Colonic mucosa (tissue), 4 donors: ENCODE results near the gene MCC. TPM values are rescaled to one million over a fixed set of nuclear protein-coding genes. Genes with fewer than 3 reads are reported as not detected.

ENCODE experiments used
- DNase-seq: peaks from one replicate; pipeline ENCODE4 v3.0.0-alpha.2; 2020
- H3K27ac ChIP-seq: fragments of 200-600 bp; one replicate; pipeline ENCODE4 v1.8.0; 2021
- H3K27me3 ChIP-seq: fragments of 200-600 bp; one replicate; pipeline ENCODE4 v1.8.0; 2021
- H3K36me3 ChIP-seq: fragments of 200-600 bp; one replicate; pipeline ENCODE4 v1.8.0; 2021
- H3K4me1 ChIP-seq: fragments of 200-600 bp; one replicate; pipeline ENCODE4 v1.8.0; 2021; ENCODE audit warnings: mild to moderate bottlenecking
- H3K4me3 ChIP-seq: fragments of 200-600 bp; one replicate; pipeline ENCODE4 v1.8.0; 2021
- H3K9ac ChIP-seq, 2 donors: one replicate each; pipeline ENCODE4 v1.7.0; 2013; ENCODE audit warnings: control low read depth in 2 of 2, low read depth in 2 of 2, low read length in 2 of 2
- H3K9me3 ChIP-seq: fragments of 200-600 bp; one replicate; pipeline ENCODE4 v1.8.0; 2021
- intact Hi-C: fragments of 100-400 bp; cut with DNase I; formaldehyde crosslinking; loops from one replicate; pipeline ENCODE4 v1.14.1; 2022
- total RNA-seq, 2 donors: library from RNA; stranded (reverse); fragmentation: NEBNext Ultra II Directional in 1 of 2; extraction: Animal tissue kit (Norgen Biotek cat#: 25700) in 1 of 2; gene quantifications; one replicate each; pipeline ENCODE4 v1.2.1, GENCODE V29; 2021
- TF ChIP-seq, protein P1 (sequence below): fragments of 200-600 bp; IDR thresholded peaks from one replicate; pipeline ENCODE4 v1.8.0; 2022; ENCODE audit warnings: antibody characterized with exemption, mild to moderate bottlenecking
- donor health status: healthy.
- donor health status: DM: no; HTN: no; CAD: no.
- donor health status: DM: no; HTN: no; CAD: no.

MCC gene
- total RNA-seq, 2 donors from 2014 or later, result 1.9 to 3.1 TPM

DNA sequence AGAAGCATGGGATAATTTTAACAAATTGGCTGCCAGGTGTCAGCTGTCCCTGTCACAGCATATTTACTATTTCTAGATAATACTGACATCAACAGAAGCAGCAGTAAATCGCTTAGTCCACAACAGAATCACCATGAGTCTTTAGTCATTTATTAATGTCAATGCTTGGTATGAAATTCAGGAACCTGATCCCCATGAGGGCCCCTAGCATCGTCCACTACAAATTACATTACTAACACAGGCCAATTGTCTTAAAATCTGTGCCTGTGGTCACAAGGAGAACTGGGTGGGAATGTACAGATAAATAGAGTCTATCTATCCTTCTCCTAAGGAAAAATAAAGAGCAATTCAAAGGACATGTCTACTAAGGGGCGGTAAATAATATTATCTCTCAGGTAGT lies 129.6 kb downstream of the MCC start:
- no peaks in the 10 kb centered on the region for H3K27me3 ChIP-seq
- no peaks in the 10 kb centered on the region for H3K9me3 ChIP-seq
- DNase-seq, result no peak
- no peaks in the 10 kb centered on the region for H3K36me3 ChIP-seq
- no peaks in the 10 kb centered on the region for H3K4me1 ChIP-seq
- H3K27ac ChIP-seq, result no peak overlapping the region
- TF ChIP-seq, protein P1, sequence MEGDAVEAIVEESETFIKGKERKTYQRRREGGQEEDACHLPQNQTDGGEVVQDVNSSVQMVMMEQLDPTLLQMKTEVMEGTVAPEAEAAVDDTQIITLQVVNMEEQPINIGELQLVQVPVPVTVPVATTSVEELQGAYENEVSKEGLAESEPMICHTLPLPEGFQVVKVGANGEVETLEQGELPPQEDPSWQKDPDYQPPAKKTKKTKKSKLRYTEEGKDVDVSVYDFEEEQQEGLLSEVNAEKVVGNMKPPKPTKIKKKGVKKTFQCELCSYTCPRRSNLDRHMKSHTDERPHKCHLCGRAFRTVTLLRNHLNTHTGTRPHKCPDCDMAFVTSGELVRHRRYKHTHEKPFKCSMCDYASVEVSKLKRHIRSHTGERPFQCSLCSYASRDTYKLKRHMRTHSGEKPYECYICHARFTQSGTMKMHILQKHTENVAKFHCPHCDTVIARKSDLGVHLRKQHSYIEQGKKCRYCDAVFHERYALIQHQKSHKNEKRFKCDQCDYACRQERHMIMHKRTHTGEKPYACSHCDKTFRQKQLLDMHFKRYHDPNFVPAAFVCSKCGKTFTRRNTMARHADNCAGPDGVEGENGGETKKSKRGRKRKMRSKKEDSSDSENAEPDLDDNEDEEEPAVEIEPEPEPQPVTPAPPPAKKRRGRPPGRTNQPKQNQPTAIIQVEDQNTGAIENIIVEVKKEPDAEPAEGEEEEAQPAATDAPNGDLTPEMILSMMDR, result no peak
- intact Hi-C loops, result no loop called here
- no peak overlapping the region for H3K4me3 ChIP-seq
- H3K9ac ChIP-seq, result no peak overlapping the region

DNA sequence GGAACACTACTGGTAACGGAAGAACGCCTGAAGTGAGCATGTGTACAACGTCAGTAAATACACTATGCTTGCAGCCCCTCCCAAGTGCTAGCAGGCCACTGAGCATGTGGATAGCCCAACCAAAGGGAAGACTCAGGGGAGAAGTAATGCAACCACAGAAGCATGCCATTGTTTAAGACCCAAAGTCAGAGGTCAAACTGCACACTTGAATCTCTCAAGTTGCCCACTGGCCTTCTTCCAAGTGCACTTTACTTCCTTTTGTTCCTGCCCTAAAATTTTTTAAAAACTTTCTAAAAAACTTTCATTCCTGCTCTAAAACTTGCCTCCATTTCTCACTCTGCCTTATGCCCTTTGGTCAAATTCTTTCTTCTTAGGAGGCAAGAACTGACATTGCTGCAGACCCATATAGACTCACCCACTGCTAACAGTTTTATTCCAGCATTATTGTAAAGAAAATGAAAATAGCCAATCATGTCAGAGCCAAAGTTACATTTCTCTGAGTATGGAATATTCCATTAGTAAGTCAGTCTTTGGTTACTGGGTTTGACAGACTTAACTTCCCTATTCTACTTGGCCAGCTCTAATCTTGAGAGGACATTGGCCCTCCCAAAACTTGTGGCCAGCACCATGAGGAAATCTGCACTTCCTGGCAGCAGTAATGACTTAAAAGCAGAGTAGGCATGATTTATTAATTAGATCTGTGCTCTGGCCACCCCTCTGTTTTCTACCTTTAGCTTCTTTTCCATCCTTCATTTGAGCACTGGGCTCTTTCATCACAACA lies 130.4 kb downstream of the MCC start:
- H3K27ac ChIP-seq, result no peak overlapping the region
- H3K9me3 ChIP-seq, result no peaks in the 10 kb centered on the region
- intact Hi-C loops, result no loop called here
- no peak for DNase-seq
- H3K4me1 ChIP-seq, result no peaks in the 10 kb centered on the region
- H3K9ac ChIP-seq, result no peak overlapping the region
- TF ChIP-seq, protein P1, result no peak
- H3K27me3 ChIP-seq, result no peaks in the 10 kb centered on the region
- H3K36me3 ChIP-seq, result no peaks in the 10 kb centered on the region
- no peak overlapping the region for H3K4me3 ChIP-seq

DNA sequence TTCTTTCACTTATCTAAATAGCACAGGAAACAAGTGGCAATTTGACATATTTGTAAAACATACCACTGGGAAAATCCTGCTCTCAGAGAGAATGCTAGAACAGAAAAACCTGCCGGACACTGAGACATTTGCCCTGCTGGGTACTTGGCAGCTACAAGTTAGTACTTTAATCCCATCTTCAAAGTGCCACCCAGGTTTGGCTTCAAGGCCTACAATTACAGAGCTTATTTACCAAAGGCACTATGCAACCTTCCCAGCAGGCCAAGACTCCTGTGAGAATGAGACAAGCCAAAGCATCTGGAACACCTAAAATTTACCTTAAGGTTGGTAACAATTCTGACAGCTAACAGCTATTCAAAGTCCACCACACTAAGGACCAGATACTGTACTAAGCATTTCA lies 131.8 kb downstream of the MCC start:
- no peak overlapping the region for H3K4me3 ChIP-seq
- intact Hi-C loops, result no loop called here
- no peaks in the 10 kb centered on the region for H3K27me3 ChIP-seq
- DNase-seq, result no peak
- no peak overlapping the region for H3K9ac ChIP-seq
- no peaks in the 10 kb centered on the region for H3K9me3 ChIP-seq
- no peaks in the 10 kb centered on the region for H3K36me3 ChIP-seq
- H3K4me1 ChIP-seq, result no peaks in the 10 kb centered on the region
- TF ChIP-seq, protein P1, result no peak
- no peak overlapping the region for H3K27ac ChIP-seq

GRCh38 chr5:113354055-113354454 lies 134.2 kb downstream of the MCC start:
- no peak overlapping the region for H3K27ac ChIP-seq
- no peaks in the 10 kb centered on the region for H3K9me3 ChIP-seq
- intact Hi-C loops, result no loop called here
- TF ChIP-seq, protein P1, result no peak
- no peak overlapping the region for H3K9ac ChIP-seq
- no peak overlapping the region for H3K4me3 ChIP-seq
- H3K27me3 ChIP-seq, result no peaks in the 10 kb centered on the region
- no peak for DNase-seq
- no peaks in the 10 kb centered on the region for H3K36me3 ChIP-seq
- H3K4me1 ChIP-seq, result no peaks in the 10 kb centered on the region

DNA sequence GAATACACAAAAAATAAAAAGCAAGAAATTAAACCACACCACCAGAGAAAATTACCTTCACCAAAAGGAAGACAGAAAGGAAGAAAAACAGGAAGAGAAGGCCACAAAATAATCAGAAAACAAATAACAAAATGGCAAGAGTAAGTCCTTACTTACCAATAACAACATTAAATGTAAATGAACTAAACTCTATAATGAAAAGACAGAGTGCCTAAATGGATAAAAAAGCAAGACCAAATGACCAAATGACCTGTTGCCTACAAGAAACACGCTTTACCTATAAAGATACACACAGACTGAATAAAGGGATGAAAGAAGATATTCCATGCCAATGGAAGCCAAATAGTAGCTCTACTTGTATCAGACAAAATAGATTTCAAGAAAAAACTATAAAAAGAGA lies 140.7 kb downstream of the MCC start:
- no peaks in the 10 kb centered on the region for H3K4me1 ChIP-seq
- TF ChIP-seq, protein P1, result no peak
- intact Hi-C loops, result no loop called here
- no peak overlapping the region for H3K27ac ChIP-seq
- H3K9ac ChIP-seq, result no peak overlapping the region
- H3K27me3 ChIP-seq, result no peaks in the 10 kb centered on the region
- DNase-seq, result no peak
- no peaks in the 10 kb centered on the region for H3K9me3 ChIP-seq
- no peak overlapping the region for H3K4me3 ChIP-seq
- H3K36me3 ChIP-seq, result no peaks in the 10 kb centered on the region
